HG02852 (cell line): ENCODE results near the gene ESPNL.

ENCODE experiments used
- ATAC-seq: cut with Tn5 transposase; IDR thresholded peaks from one replicate; pipeline ENCODE4 v1.9.1; 2021; ENCODE audit warnings: mild to moderate bottlenecking, moderate library complexity; ENCODE audit not compliant: unreplicated experiment

Gene ESPNL

DNA sequence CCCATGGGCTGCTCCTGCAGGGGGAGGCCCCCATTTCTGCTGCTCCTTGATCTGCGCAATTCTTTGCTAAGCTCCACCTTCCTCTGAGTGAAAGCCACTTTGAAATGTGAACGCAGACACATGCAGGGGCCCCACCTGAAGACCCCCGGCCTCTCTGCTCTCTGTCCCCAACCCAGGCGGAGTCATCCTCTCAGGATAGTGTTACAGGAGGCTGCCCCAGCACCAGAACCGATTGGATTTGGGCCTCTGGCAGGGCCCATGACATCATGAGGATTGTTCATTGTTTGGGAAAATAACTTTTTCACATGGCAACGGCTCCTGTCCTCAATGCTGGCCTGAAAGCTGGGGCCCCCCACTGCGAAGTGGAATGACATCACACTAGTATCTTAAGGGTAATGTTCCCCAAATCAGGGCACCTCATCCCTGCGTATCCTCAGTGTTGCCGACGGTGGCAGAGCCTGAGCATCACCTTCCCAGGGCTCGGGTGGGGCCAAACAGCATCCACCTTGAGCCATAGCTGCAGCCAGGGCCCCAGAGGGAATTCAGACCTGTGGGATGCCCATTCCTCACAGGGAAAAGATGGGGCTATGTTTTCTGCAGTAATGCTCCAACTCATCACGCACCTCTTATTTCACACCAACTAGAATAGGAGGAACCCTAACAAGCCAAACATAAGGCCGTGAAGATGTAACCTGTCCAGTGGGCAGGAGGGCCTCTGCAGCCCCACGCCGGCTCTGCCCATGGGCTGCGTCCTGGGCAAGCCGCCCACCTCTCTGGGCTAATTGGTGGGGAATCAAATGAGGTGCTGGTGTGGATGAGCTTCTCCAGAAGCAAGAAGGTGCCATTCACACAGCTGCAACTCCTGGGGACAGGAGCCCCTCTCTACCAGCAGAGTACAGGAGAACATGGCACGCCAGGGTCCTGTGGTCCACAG lies 55.9 kb downstream of the ESPNL start:
- ATAC-seq, result no peak

DNA sequence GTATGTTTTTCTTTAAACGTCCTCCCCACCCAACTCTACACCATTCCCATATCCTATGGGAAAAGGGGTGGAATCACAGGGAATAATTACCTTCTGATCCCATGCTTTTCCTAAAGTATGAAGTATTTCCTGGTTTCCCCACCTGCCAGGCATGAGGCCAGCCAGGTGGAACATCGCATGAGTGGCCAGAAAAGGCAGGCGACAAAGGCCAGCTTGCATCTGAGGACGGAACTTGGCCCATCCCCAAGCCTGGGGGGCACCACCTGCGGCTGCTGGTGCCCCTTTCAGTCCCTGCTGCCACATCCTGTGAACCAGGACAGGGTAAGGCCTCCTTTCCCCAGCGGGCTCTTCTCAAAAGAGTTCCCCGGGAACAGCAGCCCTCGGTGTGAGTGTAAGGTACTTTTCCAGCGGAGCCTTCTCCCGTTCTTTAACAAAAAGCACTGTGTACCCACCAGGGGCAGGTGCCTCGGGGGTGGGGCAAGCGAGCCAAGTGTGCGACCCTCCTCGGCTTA lies 57.4 kb downstream of the ESPNL start:
- ATAC-seq, result no peak

DNA sequence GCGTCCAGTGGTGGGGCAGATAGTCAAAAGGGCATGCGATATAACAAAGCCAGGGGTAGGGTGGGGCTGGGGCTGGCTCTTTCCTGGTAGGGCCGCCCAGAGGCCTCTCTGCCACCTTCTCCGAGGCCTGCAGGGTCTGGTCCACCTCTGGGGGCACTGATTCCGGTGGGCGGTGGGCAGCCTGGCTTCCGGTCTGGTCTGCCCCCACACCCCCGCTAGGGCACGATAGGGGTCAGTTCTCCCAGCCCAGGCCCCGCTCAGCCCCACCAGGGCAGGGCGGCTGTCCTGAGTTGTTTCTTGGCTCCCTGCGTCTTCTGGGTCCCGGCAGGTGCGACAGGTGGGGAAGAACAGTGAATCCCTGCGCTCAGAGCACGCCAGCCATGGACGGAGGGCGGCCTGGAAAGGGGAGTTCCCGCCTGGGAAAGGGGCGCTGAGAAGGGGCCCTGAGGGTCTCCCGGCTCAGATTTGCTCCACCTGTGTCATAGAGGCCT lies 57.9 kb downstream of the ESPNL start:
- ATAC-seq, result no peak

DNA sequence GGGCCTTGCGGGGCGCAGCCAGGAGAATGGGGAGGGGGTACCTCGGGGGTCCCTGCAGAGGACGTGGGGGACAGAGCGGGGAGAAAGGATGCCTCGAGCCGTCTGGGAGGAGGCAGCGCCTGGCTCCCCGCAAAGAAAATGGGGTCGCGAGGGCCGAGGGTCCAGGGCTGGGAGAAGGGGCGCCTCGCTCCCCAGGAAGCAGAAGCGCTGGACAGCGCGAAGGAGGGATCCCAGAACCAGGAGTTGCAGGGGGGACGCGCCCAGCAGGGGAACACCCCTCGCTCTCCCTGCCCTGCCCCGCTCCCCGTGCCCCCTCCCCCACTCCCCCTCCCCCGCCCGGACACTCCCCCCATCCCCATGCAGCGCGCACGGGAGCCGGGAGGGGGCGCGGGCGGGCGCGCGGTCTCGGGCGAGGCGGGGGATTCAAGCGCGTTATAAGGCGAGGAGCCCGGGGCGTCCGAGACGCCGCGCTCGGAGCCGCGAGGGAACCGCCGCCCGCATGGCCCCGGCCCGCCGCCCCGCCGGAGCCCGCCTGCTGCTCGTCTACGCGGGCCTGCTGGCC lies 58.5 kb downstream of the ESPNL start, which contains the start of gene ERFE:
Gene ERFE (plus strand): TSS at position 462 of the 562 bp plus-strand sequence. CDS start 38 bp downstream, at position 500.
- no peak for ATAC-seq

DNA sequence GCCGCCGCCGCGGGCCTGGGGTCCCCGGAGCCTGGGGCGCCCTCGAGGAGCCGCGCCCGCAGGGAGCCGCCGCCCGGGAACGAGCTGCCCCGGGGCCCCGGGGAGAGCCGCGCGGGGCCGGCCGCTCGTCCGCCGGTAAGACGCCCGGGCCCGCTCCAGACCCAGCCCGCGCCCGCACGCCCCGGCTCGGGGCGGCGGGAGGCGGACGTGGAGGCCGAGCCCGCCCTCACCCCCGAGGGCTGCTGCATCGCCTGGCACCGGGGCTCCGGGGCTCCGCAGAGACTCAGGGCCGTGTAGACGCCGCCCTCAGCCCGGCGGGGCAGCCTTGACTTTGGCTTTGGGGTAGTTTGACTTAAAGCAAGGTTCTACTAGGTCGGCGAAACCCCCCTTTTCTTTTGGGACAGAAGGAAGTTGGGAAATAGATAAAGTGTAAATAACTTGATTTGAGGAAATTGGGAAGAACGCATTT lies 59.0 kb downstream of the ESPNL start:
- ATAC-seq, result no peak

DNA sequence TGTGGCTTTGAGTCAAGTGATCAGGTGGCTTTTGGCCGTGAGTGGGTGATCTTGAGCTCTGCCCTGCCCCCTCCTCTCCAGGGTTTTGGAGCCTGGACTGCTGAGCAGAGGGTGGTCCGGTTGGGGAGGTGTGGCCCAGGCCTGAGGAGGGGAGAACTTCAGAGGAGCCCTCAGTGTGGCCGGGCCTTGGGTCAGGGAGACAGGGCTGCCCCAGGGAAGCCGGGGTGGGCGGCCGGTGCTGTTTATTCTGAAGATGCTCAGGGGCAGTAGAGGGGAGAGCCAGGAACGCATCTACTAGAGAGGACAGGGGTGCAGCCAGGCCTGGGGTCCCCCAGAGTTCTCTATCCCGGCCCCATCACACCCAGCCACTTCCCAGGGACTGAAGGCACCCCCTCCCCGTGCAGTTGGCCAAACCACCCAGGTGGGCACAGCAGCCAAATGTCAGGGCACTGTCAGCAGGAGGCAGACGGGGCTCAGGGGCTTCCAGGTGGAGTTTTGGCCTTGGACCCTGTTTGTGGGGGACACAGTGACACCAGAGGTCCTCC lies 59.6 kb downstream of the ESPNL start:
- no peak for ATAC-seq

DNA sequence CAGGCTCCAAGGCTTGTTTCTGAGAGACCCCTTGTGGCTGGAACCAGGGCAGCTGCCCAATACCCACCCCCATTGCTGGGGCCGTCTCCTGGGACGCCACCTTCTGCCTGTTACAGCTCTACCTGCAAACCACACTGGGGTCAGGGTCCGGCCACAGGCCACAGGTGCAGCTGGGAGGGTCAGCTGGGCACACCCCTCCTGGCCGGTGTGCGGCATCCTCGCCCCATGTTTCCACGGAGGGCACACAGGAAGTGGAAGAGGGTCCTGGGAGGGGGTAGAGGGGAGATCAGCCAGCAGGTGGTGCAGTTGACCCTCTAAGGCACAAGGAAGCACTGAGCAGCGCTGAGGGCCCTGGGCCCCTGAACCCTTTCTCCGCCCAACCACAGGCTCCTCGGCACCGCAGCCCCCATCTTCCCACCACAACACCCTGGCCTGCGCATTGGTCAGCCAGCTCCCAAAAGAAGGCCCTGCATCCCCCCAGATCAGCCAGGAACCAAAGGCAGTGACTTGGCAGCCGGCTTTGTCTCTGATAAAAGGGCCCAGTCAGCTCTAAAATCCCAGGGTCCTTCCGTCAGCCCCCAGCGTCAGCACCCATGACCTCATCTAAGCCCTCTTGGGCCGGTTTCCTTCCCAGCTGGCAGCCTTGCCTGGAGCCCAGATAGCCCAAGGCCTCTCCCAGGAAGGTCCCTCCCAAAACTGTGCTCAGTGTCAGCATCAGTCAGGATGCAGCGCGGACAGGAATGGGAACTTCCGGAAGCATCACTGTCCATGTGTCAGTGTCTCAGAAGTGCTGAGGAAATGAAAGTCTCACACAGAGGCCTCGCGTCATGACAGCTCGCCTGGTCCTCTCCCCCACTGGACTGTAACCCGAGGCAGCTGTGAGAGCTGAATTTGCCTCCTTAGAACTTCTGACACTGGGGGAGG lies 60.3 kb downstream of the ESPNL start:
- ATAC-seq, result no peak

DNA sequence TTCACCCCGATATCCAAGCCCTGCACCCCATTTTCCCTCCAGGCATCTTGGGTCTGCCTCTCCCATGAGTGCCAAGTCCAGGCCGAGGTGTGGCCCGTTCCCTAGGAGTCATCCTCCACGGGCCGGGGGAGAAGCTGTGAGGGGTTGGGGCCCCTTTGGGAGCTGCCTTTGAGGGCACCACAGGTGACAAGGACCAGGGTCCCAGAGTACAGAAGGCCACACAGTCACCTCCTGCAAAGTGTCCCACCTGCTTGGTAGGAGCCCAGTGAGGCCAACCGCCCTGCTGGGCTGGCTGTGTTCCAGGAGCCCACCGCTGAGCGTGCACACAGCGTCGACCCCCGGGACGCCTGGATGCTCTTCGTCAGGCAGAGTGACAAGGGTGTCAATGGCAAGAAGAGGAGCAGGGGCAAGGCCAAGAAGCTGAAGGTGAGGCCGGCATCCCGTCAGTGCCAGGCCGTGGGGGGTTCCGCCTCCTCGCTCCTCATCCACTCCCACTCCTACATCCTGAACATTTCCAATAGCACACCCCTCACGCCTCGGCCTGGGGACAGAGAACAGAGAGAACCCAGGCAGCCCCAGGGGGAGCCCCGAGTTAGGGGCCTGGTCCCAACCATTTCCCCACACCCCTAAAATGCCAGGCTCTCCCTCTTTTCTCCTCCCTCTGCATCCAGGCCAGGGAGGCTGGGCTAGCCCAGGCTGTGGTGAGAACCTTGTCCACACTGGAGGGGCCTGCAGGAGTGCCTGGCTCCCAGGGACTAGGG lies 61.3 kb downstream of the ESPNL start:
- ATAC-seq, result no peak

DNA sequence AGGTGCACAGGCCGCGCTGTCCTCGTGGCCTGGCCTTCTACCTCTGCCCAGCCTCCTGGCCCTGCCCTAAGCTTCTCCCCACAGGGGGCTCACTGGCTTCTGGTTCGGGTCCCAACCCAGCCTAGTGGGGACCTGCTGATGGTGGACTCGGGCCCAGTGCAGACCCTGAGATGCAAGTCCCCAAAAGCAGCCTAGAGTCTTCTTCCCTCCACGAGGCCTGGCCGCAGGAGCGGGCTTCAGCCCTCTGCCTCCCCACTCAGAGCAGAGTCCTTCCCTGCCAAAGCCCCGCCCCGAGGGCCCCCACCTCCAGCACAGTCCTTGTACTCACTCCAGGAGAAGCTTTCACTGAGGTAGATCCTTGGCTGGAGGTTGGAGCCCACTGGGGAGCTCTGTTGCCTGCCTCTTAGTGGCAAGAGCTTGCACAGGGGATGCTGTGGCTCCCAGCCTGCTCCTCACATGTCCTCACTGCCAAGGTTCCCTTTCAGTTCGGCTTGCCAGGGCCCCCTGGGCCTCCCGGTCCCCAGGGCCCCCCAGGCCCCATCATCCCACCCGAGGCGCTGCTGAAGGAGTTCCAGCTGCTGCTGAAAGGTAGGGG lies 62.2 kb downstream of the ESPNL start:
- ATAC-seq, result no peak

DNA sequence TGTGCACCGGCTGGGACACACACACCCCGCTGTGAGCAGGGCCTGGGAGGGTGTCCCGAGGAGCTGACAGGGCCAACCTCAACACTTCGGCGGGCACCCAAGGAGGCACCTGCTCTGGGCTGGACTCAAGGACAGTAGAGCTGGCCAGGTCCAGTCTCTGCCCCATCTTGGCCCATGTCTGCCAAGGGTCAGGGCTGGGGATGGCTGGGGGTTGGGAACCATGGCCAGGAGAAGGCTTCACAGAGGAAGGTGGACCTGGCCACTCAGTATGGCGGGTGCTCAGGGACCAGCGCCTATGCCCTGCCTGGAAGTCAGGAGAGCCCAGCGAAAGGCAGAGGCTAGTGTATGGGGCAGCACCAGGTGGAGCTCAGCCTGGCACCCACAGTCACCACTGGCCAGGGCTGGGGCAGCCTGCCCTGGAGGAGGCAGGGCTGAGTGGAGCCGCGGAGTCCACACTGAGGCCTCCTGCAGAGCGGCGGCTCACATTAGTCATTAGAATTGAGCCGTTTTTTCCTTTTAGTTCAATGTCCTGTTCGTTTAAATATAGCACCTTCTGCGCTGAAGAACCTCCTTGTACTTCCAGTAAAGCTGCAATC lies 62.8 kb downstream of the ESPNL start:
- ATAC-seq, result no peak

DNA sequence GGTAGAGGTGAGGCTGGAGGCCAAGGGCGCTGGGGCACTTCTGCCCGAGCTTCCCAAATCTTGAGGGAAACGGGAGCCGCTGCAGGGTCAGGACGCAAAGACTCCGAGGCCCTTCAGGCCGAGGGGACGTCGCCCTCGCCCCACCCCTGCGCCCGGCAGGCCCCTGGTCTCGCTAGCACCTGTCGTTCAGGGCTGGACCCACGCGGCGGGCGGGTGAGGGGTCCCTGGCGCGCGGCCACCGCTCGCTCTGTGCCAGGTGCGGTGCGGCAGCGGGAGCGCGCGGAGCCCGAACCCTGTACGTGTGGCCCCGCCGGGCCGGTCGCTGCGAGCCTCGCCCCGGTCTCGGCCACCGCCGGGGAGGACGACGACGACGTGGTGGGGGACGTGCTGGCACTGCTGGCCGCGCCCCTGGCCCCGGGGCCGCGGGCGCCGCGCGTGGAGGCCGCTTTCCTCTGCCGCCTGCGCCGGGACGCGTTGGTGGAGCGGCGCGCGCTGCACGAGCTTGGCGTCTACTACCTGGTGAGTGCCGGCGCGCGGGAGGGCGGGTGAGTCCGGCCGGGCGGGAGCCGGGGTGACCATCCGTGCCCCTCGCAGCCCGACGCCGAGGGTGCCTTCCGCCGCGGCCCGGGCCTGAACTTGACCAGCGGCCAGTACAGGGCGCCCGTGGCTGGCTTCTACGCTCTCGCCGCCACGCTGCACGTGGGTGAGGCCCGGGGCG lies 63.5 kb downstream of the ESPNL start:
- ATAC-seq, result no peak

DNA sequence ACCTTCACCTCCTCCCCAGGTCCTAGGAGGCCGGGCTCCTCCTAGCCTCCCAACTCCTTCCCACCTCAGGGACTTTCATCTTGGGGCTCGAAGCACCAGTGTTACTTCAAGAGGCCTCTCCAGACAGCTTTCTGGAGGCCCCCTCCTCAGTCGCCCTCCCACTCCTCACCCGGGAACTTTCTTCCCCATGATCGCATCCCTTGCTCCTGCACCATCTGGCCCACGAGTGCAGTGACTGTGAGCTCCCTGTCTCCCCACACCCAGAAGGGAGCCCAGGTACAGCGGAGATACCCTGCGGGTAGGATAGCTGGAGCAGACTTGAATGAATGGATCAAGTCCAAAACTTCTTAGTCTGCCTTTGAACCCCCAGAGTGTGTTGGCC lies 64.8 kb downstream of the ESPNL start:
- ATAC-seq, result no peak

DNA sequence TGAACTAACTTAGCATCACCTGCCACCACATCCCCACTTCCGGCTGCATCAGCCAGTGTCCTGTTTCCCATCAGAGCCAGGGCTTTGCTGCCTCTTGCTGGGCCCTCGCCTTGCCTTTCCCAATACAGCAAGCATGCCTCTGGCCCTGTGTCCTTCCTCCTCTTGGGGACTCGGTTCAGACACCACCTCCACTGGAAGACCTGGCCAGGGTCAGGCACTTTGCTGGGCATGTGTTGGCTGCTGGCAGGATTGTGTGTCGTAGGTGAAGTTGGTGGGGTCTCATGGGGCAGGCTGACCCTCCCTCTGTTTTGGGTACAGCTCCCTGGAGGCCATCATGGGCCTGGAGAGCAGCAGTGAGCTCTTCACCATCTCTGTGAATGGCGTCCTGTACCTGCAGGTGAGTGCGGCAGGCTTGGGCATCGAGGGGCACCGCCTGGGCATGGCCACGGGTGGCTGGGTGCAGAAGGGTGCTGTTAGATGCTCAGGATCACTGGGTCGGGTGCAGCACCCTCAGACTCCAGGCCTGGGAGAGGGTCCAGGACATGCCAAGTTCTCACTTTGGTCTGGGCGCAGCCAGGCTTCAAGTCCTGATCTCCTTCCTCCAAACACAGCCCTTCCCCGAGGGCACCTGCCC lies 65.3 kb downstream of the ESPNL start:
- no peak for ATAC-seq

DNA sequence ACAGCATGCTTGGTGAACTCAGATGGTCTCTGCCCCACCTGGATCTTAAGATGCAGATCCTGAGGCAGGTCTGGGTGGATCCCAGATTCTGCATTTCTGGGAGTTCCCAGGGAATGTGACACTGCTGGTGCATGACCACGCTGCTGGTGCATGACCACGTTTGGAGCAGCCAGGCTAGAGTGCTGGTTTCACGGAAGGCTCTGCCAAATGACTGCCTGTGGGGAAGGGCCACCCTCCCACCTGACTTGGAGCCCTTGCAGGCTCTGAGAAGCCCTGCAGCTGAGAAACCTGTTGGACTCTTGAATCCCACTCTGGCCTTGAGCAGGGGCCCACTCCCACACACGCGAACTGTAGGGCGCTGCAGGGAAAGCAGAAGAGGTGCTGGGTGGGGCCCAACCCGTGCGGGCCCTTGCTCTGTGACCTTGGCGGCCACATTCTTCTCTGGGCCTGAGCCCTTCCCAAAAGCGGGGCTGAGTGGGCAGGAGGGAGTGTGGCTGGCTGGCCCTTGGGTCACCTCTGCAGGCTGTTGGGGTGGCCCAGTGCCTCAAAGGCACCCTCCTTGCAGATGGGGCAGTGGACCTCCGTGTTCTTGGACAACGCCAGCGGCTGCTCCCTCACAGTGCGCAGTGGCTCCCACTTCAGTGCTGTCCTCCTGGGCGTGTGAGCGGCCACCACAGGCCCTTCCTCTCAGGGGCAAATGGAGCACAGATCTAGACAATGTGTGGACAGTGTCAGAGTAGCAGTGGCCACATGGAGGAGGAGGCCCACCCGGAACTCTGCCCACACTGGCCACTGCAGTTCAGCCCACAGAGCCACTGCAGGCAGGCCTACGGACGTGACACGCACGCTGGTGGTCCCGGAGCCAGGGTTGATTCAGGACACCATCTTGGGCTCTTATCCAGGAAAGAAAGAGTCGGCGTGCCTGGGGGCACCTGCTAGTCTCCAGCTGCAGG lies 66.5 kb downstream of the ESPNL start:
- no peak for ATAC-seq

DNA sequence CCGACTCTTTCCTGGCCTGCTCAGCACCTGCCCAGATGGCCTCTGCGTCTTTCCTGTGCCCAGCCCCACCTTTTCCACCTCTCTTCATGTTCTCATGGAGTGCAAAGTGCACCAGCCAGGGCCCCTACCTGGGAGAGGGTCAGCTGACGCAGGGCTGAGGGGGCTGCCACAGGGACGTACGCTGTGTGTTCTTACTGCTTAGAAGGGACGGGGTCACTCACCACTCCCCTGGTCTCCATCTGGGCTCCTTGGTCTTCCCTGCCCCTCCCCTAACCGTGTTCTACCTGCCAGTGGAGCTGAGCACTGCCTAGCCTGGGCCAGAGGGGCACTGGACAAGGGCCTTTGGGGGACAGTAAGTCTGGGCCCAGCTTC lies 67.2 kb downstream of the ESPNL start:
- no peak for ATAC-seq

DNA sequence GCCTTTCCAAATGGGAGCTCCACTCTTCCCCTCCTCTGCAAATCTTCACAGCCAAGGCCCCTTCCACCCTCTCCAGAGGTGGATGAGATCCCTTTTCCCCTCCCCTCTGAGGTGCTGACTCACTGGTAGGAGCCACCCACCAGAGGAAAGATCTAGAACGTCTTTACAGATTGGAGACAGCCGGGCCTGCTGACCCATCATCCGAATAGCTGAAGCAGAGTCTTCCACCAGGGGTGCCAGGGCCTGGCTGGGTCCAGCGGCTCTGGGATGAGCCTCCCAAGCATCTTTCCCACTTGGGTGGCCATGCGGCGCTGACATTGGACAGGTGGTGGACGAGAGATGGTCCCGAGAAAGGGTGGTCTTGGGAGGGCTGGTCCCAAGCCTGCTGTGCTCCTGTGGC lies 67.6 kb downstream of the ESPNL start:
- ATAC-seq, result no peak
